Astrocyte of the spinal cord (primary cell): Measurements from ENCODE around the gene CDNF.

Source experiments
- DNase-seq: peaks from one replicate; pipeline ENCODE4 v3.0.0; 2011; ENCODE audit warnings: low read depth, low spot score
- H3K4me3 ChIP-seq: 2 replicates; pipeline ENCODE4 v1.5.1; 2011; ENCODE audit warnings: low read depth, mild to moderate bottlenecking, low read length, moderate library complexity
- in situ Hi-C: cut with HindIII; loops from 2 replicates; pipeline ENCODE4 v1.10.0; 2017; ENCODE audit warnings: low sequenced_read_pairs
- TF ChIP-seq, protein P1 (sequence below): IDR thresholded peaks from 2 replicates; pipeline ENCODE4 v1.5.1; 2012; ENCODE audit warnings: low read depth, mild to moderate bottlenecking, low read length, inconsistent platforms

CDNF gene

DNA sequence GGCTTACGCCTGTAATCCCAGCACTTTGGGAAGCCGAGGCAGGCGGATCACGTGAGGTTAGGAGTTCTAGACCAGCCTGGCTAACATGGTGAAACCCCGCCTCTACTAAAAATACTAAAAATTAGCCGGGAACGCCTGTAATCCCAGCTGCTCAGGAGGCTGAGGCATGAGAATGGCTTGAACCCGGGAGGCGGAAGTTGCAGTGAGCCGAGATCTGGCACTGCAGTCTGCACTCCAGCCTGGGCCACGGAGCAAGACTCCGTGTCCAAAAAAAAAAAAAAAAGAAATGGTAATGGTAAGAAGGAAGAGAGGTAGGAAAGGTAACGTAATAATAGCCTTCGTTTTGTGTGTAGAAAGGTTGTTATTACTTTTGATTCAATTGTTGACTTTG, 1.5 kb upstream of the CDNF start:
- TF ChIP-seq, protein P1, sequence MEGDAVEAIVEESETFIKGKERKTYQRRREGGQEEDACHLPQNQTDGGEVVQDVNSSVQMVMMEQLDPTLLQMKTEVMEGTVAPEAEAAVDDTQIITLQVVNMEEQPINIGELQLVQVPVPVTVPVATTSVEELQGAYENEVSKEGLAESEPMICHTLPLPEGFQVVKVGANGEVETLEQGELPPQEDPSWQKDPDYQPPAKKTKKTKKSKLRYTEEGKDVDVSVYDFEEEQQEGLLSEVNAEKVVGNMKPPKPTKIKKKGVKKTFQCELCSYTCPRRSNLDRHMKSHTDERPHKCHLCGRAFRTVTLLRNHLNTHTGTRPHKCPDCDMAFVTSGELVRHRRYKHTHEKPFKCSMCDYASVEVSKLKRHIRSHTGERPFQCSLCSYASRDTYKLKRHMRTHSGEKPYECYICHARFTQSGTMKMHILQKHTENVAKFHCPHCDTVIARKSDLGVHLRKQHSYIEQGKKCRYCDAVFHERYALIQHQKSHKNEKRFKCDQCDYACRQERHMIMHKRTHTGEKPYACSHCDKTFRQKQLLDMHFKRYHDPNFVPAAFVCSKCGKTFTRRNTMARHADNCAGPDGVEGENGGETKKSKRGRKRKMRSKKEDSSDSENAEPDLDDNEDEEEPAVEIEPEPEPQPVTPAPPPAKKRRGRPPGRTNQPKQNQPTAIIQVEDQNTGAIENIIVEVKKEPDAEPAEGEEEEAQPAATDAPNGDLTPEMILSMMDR, result no peak
- H3K4me3 ChIP-seq, result peak overlapping the region; percentile 77
- no peak for DNase-seq
- in situ Hi-C loops, result no loop called here

GRCh38 chr10:14838582-14839304, 906 bp upstream of the CDNF start:
- DNase-seq, result peak; percentile 9
- in situ Hi-C loops, result no loop called here
- TF ChIP-seq, protein P1, result no peak
- H3K4me3 ChIP-seq, result peak overlapping the region; percentile 77

DNA sequence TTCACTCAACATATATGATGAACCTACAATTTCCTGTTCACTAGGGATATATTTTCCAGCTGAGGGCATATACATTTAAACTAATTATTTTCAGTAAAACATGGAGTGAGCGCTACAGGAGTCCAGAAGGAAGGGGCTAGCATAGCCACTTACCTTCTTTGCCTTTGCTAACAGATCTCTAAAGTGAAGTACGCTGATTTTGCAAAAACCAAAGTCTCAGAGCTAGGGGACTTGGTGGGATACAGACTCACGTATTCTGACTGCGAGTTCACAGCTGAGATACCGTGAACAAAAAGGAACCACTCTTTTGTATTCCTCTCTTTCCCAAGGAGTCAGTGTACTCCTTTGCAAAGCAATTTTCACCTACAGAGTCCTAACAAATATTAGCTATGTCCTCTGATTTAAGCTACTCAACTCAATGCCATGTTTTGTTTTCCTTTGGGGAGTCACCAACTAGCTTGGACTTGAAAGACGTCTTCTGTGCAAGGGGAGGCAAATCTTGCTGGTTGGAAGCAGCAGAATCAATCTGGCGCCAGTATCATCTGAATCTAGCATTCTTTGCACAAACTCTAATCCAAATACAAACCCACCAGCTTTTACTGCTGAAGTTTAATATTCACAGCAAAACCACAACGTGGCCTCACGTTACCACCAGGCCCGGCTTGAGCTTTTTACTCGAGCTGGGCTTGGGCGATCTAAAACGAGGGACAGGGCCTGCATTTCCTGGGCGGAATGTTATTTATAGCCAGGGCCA, 657 bp downstream of the CDNF start:
- in situ Hi-C loops, result no loop called here
- peak overlapping the region; percentile 77 for H3K4me3 ChIP-seq
- no peak for DNase-seq
- TF ChIP-seq, protein P1, result no peak

DNA sequence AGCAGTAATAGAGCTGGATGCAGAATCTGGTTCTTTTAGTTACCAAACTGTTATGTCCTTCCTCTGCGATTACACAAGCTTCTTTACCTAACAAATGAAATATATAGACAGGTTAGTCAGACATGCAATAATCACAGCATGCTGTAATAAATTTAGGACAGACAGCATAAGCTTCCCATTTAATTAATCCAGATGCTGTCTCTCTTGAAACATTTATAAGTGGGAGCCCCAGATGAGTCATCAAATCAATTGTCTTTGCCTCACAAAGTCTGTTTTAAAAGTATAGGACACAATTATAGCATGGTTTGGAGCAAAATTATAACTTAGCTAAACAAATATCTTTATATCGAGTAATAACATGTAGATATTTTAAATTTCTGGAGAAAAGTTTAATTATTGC, 1.6 kb downstream of the CDNF start:
- TF ChIP-seq, protein P1, result no peak
- DNase-seq, result no peak
- H3K4me3 ChIP-seq, result no peak overlapping the region
- in situ Hi-C loops, result no loop called here

- TF ChIP-seq, protein P1, result no peak
- DNase-seq, result no peak
- no peak overlapping the region for H3K4me3 ChIP-seq
- in situ Hi-C loops, result no loop called here
These were observed 4.7 kb downstream of the CDNF start for GRCh38 chr10:14833106-14833505.

GRCh38 chr10:14826076-14826829, 11.6 kb downstream of the CDNF start:
- in situ Hi-C loops, result no loop called here
- TF ChIP-seq, protein P1, result no peak
- H3K4me3 ChIP-seq, result no peak overlapping the region
- no peak for DNase-seq
